LoVo (cell line): Measurements from ENCODE around the gene PCP4L1.
"Not testable (repeated sequence)": the region's sequence is repeated elsewhere in the genome, so short reads cannot be mapped to it uniquely, and the experiment has no call there.

Experiments
- DNase-seq: peaks from one replicate; pipeline ENCODE4 v3.0.0-alpha.2; 2016; ENCODE audit warnings: low spot score

PCP4L1 gene

DNA sequence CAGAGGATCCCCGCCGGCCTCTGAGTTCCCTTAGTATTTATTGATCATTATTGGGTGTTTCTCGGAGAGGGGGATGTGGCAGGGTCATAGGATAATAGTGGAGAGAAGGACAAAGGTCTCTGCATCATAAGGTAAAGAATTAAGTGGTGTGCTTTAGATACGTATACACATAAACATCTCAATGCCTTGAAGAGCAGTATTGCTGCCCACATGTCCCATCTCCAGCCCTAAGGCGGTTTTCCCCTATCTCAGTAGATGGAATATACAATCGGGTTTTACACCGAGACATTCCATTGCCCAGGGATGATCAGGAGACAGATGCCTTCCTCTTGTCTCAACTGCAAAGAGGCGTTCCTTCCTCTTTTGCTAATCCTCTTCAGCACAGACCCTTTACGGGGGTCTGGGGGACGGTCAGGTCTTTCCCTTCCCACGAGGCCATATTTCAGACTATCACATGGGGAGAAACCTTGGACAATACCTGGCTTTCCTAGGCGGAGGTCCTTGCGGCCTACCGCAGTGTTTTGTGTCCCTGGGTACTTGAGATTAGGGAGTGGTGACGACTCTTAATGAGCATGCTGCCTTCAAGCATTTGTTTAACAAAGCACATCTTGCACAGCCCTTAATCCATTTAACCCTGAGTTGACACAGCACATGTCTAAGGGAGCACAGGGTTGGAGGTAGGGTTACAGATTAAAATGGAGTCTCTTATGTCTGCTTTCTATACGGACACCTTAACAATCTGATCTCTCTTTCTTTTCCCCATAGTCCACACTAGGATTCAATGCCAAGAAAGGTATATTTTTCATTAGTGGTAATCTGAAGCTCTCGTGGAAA, 57.5 kb downstream of the PCP4L1 start:
- not testable (repeated sequence) for DNase-seq

DNA sequence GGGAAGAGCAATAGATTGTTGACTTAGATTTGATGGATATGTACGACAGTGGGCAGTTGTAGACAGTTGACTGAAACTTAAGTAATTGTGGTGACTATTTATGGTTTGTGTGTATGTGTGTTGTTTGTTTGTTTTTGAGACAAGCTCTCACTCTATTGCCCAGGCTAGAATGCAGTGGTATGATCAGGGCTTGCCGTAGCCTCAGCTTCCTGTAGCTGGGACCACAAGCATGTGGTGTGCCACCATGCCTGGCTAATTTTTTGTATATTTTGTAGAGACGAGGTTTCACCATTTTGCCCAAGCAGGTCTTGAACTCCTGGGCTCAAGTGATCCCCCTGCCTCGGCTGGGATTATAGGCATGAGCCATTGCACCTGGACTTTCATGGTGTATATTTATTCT, 65.5 kb downstream of the PCP4L1 start:
- DNase-seq, result no peak

DNA sequence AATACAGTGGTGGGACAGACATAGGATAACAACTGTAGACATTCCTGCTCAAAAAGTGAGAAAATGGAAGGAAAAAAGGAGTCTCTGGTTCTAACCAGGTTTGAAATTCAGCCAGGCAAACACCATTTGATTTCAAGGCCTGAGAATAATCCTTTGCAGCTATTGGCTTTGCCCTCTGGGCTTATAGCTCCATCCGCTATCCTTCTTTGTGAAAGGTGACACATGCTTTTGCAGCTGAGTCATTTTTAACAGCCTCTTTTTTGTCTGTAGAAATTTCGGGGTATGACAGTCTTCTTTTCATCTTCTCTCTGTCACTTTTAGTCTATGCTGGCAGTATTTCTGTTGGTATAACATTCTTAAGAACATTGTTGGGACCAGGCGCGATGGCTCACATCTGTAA, 71.8 kb downstream of the PCP4L1 start:
- no peak for DNase-seq

DNA sequence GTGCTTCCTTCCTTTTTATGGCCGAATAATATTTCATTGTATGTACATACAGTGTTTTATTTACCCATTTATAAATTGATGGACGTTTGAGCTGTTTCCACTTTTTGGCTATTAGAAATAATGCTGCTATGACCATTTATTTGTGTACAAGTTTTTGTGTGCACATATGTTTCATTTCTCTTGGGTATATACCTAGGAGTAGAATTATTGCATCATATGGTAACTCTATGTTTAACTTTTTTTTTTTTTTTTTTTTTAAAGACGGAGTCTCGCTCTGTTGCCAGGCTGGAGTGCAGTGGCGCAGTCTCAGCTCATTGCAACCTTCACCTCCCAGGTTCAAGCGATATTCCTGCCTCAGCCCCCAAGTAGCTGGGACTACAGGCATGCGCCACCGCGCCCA, 74.6 kb downstream of the PCP4L1 start:
- no peak for DNase-seq
